GM18873 (cell line): Measurements from ENCODE around the gene HECTD4.
"Not testable (repeated sequence)": the region's sequence is repeated elsewhere in the genome, so short reads cannot be mapped to it uniquely, and the experiment has no call there.

Experiments used
- ATAC-seq: cut with Tn5 transposase; IDR thresholded peaks from one replicate; pipeline ENCODE4 v1.9.1; 2021; ENCODE audit warnings: mild to moderate bottlenecking, moderate library complexity, moderate number of reproducible peaks; ENCODE audit not compliant: unreplicated experiment, low FRiP score

Gene HECTD4

GRCh38 chr12:112165624-112166023, 216.6 kb downstream of the HECTD4 start:
- no peak for ATAC-seq

GRCh38 chr12:112164011-112164660, 218.1 kb downstream of the HECTD4 start:
- no peak for ATAC-seq

- ATAC-seq = no peak
Measured at GRCh38 chr12:112163471-112163991, 218.7 kb downstream of the HECTD4 start.

- ATAC-seq = no peak
Measured at GRCh38 chr12:112163056-112163455, 219.2 kb downstream of the HECTD4 start.

GRCh38 chr12:112162241-112162790, 219.9 kb downstream of the HECTD4 start:
- no peak for ATAC-seq

GRCh38 chr12:112161711-112162110, 220.5 kb downstream of the HECTD4 start:
- no peak for ATAC-seq

- ATAC-seq = no peak
Measured at GRCh38 chr12:112160611-112161010, 221.6 kb downstream of the HECTD4 start.

- no peak for ATAC-seq
Measured at GRCh38 chr12:112159146-112159541, 223.1 kb downstream of the HECTD4 start.

GRCh38 chr12:112158461-112159145, 223.6 kb downstream of the HECTD4 start:
- not testable (repeated sequence) for ATAC-seq

GRCh38 chr12:112153893-112154219, 228.4 kb downstream of the HECTD4 start:
- ATAC-seq = no peak

- no peak for ATAC-seq
Measured at GRCh38 chr12:112153181-112153892, 228.9 kb downstream of the HECTD4 start.

- ATAC-seq = no peak
Measured at GRCh38 chr12:112151766-112152541, 230.3 kb downstream of the HECTD4 start.

GRCh38 chr12:112149596-112149995, 232.6 kb downstream of the HECTD4 start:
- no peak for ATAC-seq

- ATAC-seq = no peak
Measured at GRCh38 chr12:112148031-112148513, 234.2 kb downstream of the HECTD4 start.

GRCh38 chr12:112146123-112146522, 236.1 kb downstream of the HECTD4 start:
- ATAC-seq = no peak

- no peak for ATAC-seq
Measured at GRCh38 chr12:112140728-112141127, 241.5 kb downstream of the HECTD4 start.

GRCh38 chr12:112134731-112135130, 247.5 kb downstream of the HECTD4 start:
- no peak for ATAC-seq

GRCh38 chr12:112133418-112133817, 248.8 kb downstream of the HECTD4 start:
- no peak for ATAC-seq

- ATAC-seq = no peak
Measured at GRCh38 chr12:112131686-112132085, 250.5 kb downstream of the HECTD4 start.

GRCh38 chr12:112130441-112130998, 251.7 kb downstream of the HECTD4 start:
- ATAC-seq = peak; percentile 47
